Lung (tissue), 12 donors: Measurements from ENCODE around the gene PDCD6IP. TPM values are rescaled to one million over a fixed set of nuclear protein-coding genes. Genes with fewer than 3 reads are reported as not detected.

Source experiments
- ATAC-seq: fragments of 200-7000 bp; cut with Tn5 transposase; one replicate; pipeline ENCODE4 v1.9.1; 2020; ENCODE audit warnings: moderate number of reproducible peaks; ENCODE audit not compliant: insufficient read depth, low FRiP score
- DNase-seq, 3 donors: peaks; one replicate each; pipeline ENCODE4 v3.0.0-alpha.2; 2013 to 2017
- H3K27ac ChIP-seq, 2 donors: one replicate each; pipeline ENCODE4 v1.5.1; 2013; ENCODE audit warnings: mild to moderate bottlenecking in 2 of 2, moderate library complexity in 2 of 2, control low read depth in 1 of 2, inconsistent platforms in 1 of 2, low read depth in 1 of 2, low read length in 1 of 2
- H3K27me3 ChIP-seq, 3 donors: one replicate each; pipeline ENCODE4 v1.5.1; 2013; ENCODE audit warnings: low read length in 2 of 3; ENCODE audit not compliant: control insufficient read depth in 3 of 3, insufficient read depth in 3 of 3
- H3K36me3 ChIP-seq, 4 donors: one replicate each; pipeline ENCODE4 v1.5.1; 2013; ENCODE audit warnings: low read length in 4 of 4, mild to moderate bottlenecking in 1 of 4, moderate library complexity in 1 of 4; ENCODE audit not compliant: control insufficient read depth in 4 of 4, insufficient read depth in 4 of 4
- H3K4me1 ChIP-seq, 5 donors: one replicate each; pipeline ENCODE4 v1.5.1; 2013; ENCODE audit warnings: low read length in 5 of 5, mild to moderate bottlenecking in 2 of 5, moderate library complexity in 1 of 5; ENCODE audit not compliant: control insufficient read depth in 5 of 5, insufficient read depth in 5 of 5
- H3K4me3 ChIP-seq: one replicate; pipeline ENCODE4 v1.5.1; 2013; ENCODE audit warnings: mild to moderate bottlenecking, control low read depth, moderate library complexity
- H3K9ac ChIP-seq, 2 donors: one replicate each; pipeline ENCODE4 v1.5.1; 2013; ENCODE audit warnings: low read length in 2 of 2, control low read depth in 1 of 2; ENCODE audit not compliant: insufficient read depth in 1 of 2
- H3K9me3 ChIP-seq, 4 donors: one replicate each; pipeline ENCODE4 v1.5.1; 2013; ENCODE audit warnings: low read length in 3 of 4, mild to moderate bottlenecking in 1 of 4, moderate library complexity in 1 of 4; ENCODE audit not compliant: control insufficient read depth in 4 of 4, insufficient read depth in 3 of 4
- CTCF ChIP-seq: IDR thresholded peaks from 2 replicates; pipeline ENCODE4 v1.5.1; 2012; ENCODE audit warnings: mild to moderate bottlenecking; ENCODE audit errors: control extremely low read depth, extremely low read depth
- WGBS, 2 donors: extraction: QIAGEN DNeasy Blood & Tissue Kit; methylation state at CpG; one replicate each; pipeline ENCODE4 v1.1.7; 2013; 5-methylcytosine and 5-hydroxymethylcytosine counted together
- polyA plus RNA-seq, 2 donors: library from polyadenylated mRNA; stranded (reverse); fragments of 200-250 nt; gene quantifications; one replicate each; pipeline ENCODE4 v1.2.1, GENCODE V29; 2013
- total RNA-seq, 2 donors: library from RNA; depleted of rRNA in 1 of 2; stranded (reverse); fragments of >200 nt in 1 of 2; gene quantifications; one replicate each; pipeline ENCODE4 v1.2.1, GENCODE V29; 2014 to 2021
- donor health status: control.
- donor health status: control.
- donor health status: Bipolar disorder and iron deficiency.
- donor health status: healthy.
- donor health status: DM: yes; HTN: yes; CAD: no.

PDCD6IP gene
- total and polyA plus RNA-seq, 4 donors = 33.8 to 372 (median 163) TPM

- 93 to 95% methylated on average over 4 of the region's 4 CpGs for WGBS, 2 donors
- H3K27ac ChIP-seq = no peak overlapping the region
- H3K9ac ChIP-seq = no peak overlapping the region
- no peak overlapping the region for H3K4me3 ChIP-seq
- peaks cover 14 to 16% (median 15%) of the 10 kb centered on the region in 4 donors for H3K36me3 ChIP-seq
- TF ChIP-seq CTCF = no peak
- ATAC-seq (no peak), DNase-seq (no peak)
- H3K9me3 ChIP-seq = no peaks in the 10 kb centered on the region
- H3K4me1 ChIP-seq = peaks cover 0 to 2% (median 0%) of the 10 kb centered on the region in 5 donors
- no peaks in the 10 kb centered on the region for H3K27me3 ChIP-seq
Measured at GRCh38 chr3:33865133-33865532, 66.7 kb downstream of the PDCD6IP start.

GRCh38 chr3:33868309-33868708 lies 69.9 kb downstream of the PDCD6IP start:
- no peak overlapping the region for H3K27ac ChIP-seq
- no peaks in the 10 kb centered on the region for H3K4me1 ChIP-seq
- 81 to 89% methylated on average over 1 of the region's 1 CpG for WGBS, 2 donors
- H3K4me3 ChIP-seq = no peak overlapping the region
- no peak for TF ChIP-seq CTCF
- H3K9me3 ChIP-seq = no peaks in the 10 kb centered on the region
- H3K36me3 ChIP-seq = peaks cover 14 to 16% (median 15%) of the 10 kb centered on the region in 4 donors
- H3K9ac ChIP-seq = no peak overlapping the region
- DNase-seq (no peak), ATAC-seq (no peak)
- H3K27me3 ChIP-seq = no peaks in the 10 kb centered on the region

DNA sequence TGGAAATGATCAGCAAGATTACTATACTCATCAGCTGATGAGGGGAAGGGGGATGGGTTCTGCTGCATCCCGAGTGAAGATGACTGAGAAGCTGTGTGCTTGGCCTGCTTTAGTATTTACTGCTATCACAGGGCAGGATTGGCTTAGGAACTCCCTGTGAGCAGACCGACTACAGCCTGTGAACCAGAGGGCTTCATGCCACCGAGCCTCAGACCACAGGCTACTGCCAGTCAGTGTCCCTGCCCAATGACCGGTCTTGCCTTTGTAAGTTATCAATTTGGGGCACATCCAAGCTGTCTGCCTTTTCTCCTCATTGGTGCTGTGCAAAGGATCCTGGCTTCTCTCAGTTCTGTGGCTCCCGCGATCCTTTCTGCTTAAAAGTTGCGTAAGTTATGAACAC lies 71.5 kb downstream of the PDCD6IP start:
- no peak overlapping the region for H3K9ac ChIP-seq
- H3K27ac ChIP-seq = no peak overlapping the region
- no peaks in the 10 kb centered on the region for H3K9me3 ChIP-seq
- DNase-seq (no peak), ATAC-seq (no peak)
- TF ChIP-seq CTCF = no peak
- whole genome bisulfite sequencing, 2 donors = 87 to 92% methylated on average over 7 of the region's 7 CpGs
- peaks cover 3 to 12% (median 10%) of the 10 kb centered on the region in 4 donors for H3K36me3 ChIP-seq
- no peak overlapping the region for H3K4me3 ChIP-seq
- no peaks in the 10 kb centered on the region for H3K27me3 ChIP-seq
- no peaks in the 10 kb centered on the region for H3K4me1 ChIP-seq

GRCh38 chr3:33874815-33875214 lies 76.4 kb downstream of the PDCD6IP start:
- ATAC-seq (no peak), DNase-seq (no peak)
- no peak for TF ChIP-seq CTCF
- no peaks in the 10 kb centered on the region for H3K9me3 ChIP-seq
- H3K9ac ChIP-seq = no peak overlapping the region
- H3K36me3 ChIP-seq = peaks cover 0 to 3% (median 0%) of the 10 kb centered on the region in 4 donors
- H3K27ac ChIP-seq = no peak overlapping the region
- no peaks in the 10 kb centered on the region for H3K27me3 ChIP-seq
- no peak overlapping the region for H3K4me3 ChIP-seq
- peaks cover 0 to 2% (median 0%) of the 10 kb centered on the region in 5 donors for H3K4me1 ChIP-seq
- 88 to 93% methylated on average over 1 of the region's 1 CpG for WGBS, 2 donors
